Fibroblast of skin of back (primary cell): ENCODE results near the gene VCX. TPM values are rescaled to one million over a fixed set of nuclear protein-coding genes. Genes with fewer than 3 reads are reported as not detected.
"Not testable (repeated sequence)": the region's sequence is repeated elsewhere in the genome, so short reads cannot be mapped to it uniquely, and the experiment has no call there.

Experiments
- DNase-seq: peaks from one replicate; pipeline ENCODE4 v3.0.0-alpha.2; 2013
- polyA plus RNA-seq, 2 experiments: library from polyadenylated mRNA; unstranded; fragments of 120-200 nt; gene quantifications; one replicate each; pipeline ENCODE4 v1.2.1, GENCODE V29; 2013; ENCODE audit not compliant: insufficient read length in 2 of 2

The VCX gene
- not detected for polyA plus RNA-seq (2013, experiment 1 of 2; ENCODE audit: insufficient read length)
- polyA plus RNA-seq (2013, experiment 2 of 2; ENCODE audit: insufficient read length), result not detected

GRCh38 chrX:7842871-7843270 is at the start of gene VCX:
Gene VCX, plus strand, starts transcription at chrX:7843171. Its CDS starts 33 bp downstream, at chrX:7843204.
- not testable (repeated sequence) for DNase-seq

GRCh38 chrX:7798327-7798726 is 44.6 kb upstream of the VCX start:
- DNase-seq, result no peak

DNA sequence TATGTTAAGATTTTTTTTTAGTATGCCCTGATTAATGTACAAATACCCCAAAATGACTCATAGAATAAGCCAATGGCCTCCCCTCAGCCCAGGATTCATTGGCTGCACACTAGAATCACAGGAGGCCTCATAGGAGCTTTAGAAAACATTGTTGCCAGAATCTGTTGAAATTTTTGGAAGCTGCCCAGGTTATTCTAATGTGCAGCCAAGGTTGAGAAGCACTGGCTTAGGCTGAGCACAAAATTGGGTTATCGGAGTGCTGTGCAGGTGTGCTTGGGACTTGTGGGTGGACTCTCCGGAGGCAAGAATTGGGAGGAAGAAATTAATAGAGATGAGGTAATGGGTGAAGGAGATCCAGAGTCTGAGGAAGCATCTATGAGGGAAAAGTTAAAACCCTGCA is 41.3 kb upstream of the VCX start:
- peak; percentile 0 for DNase-seq

DNA sequence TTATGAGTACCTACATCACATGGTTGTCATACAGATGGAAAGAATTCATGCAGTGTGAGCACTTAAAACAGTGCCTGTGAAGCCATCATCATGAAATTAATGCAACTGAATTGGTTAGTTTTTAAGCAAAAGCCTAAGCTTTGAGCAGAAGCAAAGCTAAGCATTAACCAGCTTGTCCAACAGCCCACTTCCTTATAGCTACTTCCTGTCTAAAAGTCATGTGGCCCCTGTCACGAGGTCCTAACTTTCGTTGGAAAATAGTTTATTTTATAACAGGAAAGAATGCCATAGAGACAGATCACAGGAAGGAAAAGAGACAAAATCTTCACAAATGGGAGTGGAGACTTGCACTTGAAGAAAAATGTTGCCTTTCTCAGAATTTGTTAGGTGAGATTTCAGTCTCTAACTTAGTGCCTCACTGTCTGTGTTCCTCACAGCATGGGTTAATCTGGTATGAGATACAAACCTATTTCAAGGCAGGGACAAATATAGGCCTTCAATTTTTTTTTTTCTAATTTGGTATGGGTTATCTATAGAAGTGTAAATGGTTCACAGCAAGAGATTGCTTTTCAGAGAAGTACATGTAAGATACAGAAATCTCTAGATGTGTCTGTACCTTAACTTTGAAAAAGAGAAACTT is 27.7 kb upstream of the VCX start:
- no peak for DNase-seq

GRCh38 chrX:7828594-7828993 is 14.4 kb upstream of the VCX start:
- no peak for DNase-seq

DNA sequence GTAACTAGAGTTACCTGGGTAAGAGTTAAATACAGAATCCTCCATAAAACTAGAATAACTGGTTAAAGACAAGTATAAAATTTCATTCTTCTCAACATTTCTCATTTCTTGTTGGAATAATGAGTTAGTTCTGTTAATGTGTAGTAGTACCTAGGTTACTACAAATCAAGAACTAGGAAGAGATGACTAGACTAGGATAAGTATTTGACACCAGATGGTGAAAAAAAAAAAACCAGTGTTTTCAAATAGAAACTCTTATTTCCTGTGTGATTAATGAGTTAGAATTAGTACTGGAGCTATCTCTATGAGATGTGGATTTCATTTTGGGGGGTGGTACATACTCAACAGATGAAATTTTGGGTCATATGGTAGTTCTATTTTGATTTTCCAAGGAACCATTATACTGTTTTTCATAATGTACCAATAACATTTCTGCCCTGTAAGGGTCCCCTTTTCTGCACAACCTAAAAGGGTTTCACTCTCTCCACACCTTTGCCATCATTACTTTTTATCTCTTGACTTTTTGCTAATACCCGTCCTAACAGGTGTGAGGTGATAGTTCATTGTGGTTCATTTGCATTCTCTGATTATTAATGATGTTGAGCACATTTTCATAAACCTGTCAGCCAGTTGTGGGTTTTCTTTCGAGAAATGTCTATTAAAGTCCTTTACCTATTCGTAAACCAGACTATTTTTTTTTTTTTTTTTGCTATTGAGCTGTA is 1.7 kb upstream of the VCX start:
- no peak for DNase-seq

- DNase-seq, result no peak
Observed at GRCh38 chrX:7852166-7852565, 9.2 kb downstream of the VCX start.

DNA sequence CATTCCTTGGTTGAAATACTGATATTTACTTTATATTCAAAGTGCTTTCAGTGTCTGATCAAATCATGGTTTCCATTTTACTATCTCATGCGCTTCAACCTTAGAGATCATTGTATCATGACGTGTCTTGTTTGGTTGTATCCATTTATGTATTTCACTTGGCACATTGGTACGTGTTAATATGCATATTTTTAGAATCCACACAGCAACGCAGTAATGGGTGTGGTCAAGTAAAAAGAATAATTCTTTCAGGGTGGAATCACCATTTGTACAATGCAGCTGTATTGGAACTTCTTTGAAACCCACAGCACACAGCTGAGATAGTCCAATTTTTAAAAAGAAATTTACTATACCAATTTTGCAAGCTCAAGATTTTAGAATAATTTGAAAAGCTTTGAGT is 29.1 kb downstream of the VCX start:
- no peak for DNase-seq

DNA sequence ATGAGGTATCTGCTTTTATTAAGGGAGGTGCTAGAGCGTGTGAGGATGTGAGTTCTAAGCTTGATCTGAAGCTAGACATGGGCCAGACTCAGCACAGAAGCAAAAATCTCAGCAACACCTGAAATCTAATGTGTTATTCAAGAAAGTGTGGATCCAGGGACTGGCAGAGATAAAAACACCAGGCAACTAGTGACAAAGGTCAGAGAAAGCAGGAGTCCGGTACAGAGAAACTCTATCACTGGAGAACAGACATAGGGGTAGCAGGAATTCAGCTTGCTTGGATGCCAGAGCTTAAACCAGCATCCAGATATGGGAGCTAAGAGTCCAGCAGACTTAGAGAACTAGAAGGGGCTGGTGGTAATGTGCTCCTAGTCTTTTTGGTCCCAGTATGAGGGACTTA is 34.0 kb downstream of the VCX start:
- no peak for DNase-seq

- no peak for DNase-seq
Observed at GRCh38 chrX:7889135-7889534, 46.2 kb downstream of the VCX start.

DNA sequence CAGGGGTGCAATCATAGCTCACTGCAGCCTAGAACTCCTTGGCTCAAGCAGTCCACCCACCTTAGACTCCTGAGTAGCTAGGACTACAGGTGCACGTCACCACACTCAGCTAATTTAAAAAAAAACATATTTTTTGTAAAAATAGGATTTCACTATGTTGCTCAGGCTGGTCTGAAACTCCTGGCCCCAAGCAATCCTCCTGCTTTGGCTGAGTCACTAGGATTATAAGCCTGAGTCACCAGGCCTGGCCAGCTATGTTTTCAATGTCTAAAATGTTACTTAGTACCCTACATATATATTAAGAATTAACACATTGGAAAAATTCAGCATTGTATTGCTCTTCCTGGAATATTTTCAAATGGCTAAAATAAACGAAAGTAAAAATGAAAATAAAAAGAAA is 46.7 kb downstream of the VCX start:
- DNase-seq, result peak; percentile 28

GRCh38 chrX:7891928-7892327 is 49.0 kb downstream of the VCX start:
- DNase-seq, result no peak
